ENCODE data around the gene RIPK4.
A peak's percentile ranks its signal among the peaks of the same experiment; 100 is the strongest.

The RIPK4 gene

DNA sequence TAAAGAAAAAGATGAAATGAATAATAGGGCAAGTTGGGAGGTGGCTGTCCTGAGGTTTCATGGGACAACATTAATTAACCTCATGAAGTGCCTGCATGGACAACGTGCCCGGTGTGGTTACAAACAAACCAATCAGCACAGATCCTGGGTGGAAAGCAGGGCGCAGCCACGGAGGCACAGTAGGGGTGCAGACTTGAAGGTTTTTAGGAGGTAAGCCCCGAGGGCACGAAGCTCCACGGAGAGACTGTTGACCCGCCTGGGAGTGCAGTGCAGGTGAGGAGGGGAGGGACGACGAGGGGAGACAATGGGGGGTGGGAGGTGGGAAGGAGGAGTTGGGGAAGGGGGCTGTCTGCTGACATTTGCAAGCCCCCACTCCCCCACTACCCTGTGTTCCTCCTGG lies 2.3 kb upstream of the RIPK4 start:
- no peaks in the 10 kb centered on the region for H3K9me3 ChIP-seq (ENCODE audit: control insufficient read depth, insufficient read depth, low read length)
- H3K4me3 ChIP-seq (ENCODE audit: low read depth, low read length) = peak overlapping the region; percentile 41
- no peaks in the 10 kb centered on the region for H3K36me3 ChIP-seq (ENCODE audit: control insufficient read depth, insufficient read depth, low read length)
- peaks cover 98% of the 10 kb centered on the region for H3K27me3 ChIP-seq (ENCODE audit: control insufficient read depth, insufficient read depth, low read length)
- H3K4me1 ChIP-seq (ENCODE audit: control insufficient read depth, insufficient read depth, low read length) = peaks cover 46% of the 10 kb centered on the region
- no peak overlapping the region for H3K27ac ChIP-seq (ENCODE audit: low read depth, low read length)
- H3K9ac ChIP-seq (ENCODE audit: low read depth, low read length) = no peak overlapping the region

DNA sequence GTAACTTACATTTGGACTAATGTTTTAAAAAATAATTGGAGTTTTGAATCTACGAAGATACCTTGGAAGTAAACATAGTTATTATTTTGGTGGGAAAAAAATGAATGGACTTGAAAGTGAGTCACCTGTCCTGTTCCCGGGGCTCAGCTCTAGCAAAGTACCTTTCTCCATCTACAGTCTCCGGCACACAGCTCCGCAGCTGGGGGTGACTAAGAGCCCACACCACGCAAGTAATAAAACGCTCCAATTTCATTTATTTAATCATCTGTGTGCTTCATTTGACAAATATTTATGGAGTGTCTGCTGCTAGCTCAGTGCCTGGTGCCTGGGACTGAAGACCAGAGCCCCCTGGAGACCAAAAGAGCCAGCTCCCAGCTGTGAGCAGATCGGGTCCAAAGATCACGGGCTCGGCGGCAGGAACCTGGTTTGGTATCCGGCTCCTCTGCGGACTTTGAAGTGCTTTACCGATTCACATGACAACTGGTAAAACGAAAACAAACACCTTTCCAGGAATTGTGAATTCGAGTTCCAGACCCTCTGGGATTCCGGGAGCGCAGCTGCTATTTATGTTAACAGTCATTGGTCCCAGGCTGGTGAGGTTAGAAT lies 1.7 kb upstream of the RIPK4 start:
- Histone ChIP-seq H3K36me3 (ENCODE audit: control insufficient read depth, insufficient read depth, low read length) (no peaks in the 10 kb centered on the region), H3K9ac (ENCODE audit: low read depth, low read length) (no peak overlapping the region), H3K4me3 (ENCODE audit: low read depth, low read length) (peak overlapping the region; percentile 41), H3K27ac (ENCODE audit: low read depth, low read length) (peak overlapping the region; percentile 31), H3K27me3 (ENCODE audit: control insufficient read depth, insufficient read depth, low read length) (peaks cover 99% of the 10 kb centered on the region), H3K9me3 (ENCODE audit: control insufficient read depth, insufficient read depth, low read length) (no peaks in the 10 kb centered on the region), H3K4me1 (ENCODE audit: control insufficient read depth, insufficient read depth, low read length) (peaks cover 52% of the 10 kb centered on the region)

DNA sequence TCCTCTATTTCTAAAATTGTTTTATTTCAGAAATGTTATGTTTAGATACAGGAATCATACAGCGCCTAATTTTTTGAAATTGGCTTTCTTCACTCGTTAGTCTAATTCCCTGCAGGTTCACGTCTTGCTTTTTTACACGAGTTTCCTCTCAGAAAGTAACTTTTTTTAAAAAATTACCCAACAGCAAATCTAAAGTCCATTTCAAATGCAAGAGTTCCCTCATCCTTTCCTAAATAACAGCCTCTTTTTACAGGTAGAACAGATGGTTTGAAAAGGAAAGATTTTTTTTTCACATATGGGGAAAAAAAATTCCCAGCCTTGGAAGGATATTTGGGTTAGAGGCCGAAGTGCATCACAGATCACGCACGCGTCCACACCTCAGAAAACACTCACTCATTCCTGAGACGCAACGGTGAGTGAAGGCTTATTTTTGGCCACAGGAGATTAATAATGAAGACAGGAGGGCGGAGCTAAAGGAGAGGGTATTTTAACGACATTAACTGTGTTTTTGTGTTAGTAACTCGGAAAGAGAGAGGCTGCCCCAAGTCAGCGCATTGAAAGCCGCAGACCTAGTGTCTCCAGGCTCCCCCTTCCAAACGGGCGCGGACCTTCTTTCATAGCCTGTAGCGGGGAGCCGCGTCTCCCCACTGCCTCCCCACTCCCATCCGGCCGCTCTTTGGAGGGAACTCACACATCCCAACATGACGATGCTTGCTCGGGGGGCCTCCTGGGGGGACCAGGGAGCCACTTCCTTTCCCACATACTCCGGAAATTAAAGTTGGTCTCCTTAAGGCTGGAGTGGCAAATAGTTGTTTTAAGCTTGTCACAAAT lies 969 bp upstream of the RIPK4 start:
- Histone ChIP-seq H3K9ac (ENCODE audit: low read depth, low read length) (no peak overlapping the region), H3K4me3 (ENCODE audit: low read depth, low read length) (peak overlapping the region; percentile 41), H3K27me3 (ENCODE audit: control insufficient read depth, insufficient read depth, low read length) (peaks cover 99% of the 10 kb centered on the region), H3K36me3 (ENCODE audit: control insufficient read depth, insufficient read depth, low read length) (no peaks in the 10 kb centered on the region), H3K27ac (ENCODE audit: low read depth, low read length) (peak overlapping the region; percentile 31), H3K4me1 (ENCODE audit: control insufficient read depth, insufficient read depth, low read length) (peaks cover 58% of the 10 kb centered on the region), H3K9me3 (ENCODE audit: control insufficient read depth, insufficient read depth, low read length) (no peaks in the 10 kb centered on the region)

DNA sequence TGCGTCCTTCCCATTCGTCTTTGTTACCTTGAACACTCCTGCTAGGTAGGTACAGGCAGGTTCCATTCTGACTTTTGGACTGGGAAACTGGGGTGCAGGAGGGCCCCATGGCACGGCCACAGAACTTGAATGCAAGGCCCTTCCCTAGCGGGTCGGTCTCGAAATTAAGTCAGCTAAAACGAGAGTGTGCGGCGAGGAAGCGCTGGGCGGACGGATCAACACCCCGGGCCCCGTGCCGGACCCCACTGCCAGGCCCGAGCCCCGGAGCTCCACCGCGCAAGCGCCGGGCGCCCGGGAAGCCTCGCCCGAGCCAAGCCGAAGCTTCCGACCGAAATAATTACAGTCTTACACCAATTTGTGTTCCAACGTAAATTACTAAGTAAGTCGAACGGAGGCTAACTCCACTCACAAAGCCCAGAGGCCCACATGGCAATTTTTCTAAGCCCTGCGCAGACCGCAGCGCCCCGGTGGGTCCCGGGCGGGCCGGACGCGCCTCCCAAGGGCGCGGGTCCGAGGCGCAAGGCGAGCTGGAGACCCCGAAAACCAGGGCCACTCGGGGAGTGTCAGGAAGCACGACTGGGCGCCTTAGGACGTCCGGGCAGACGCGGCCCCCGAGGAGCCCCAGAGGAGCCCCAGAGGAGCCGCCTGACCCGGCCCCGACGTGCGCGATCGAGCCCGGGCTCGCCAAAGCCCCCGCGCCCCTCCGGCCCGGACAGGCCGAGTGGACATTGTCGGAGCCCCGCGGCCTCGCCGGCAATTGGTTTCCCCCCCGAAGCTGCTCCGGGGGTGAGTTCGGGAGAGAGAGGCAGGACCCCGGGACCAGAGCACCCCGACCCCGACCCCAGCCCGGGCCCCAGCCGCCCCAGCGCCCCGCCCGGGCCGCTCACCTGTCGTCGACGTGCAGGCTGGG lies 624 bp downstream of the RIPK4 start:
- peaks cover 61% of the 10 kb centered on the region for H3K4me1 ChIP-seq (ENCODE audit: control insufficient read depth, insufficient read depth, low read length)
- H3K9ac ChIP-seq (ENCODE audit: low read depth, low read length) = no peak overlapping the region
- peak overlapping the region; percentile 62 for H3K4me3 ChIP-seq (ENCODE audit: low read depth, low read length)
- no peak overlapping the region for H3K27ac ChIP-seq (ENCODE audit: low read depth, low read length)
- peaks cover 96% of the 10 kb centered on the region for H3K27me3 ChIP-seq (ENCODE audit: control insufficient read depth, insufficient read depth, low read length)
- H3K36me3 ChIP-seq (ENCODE audit: control insufficient read depth, insufficient read depth, low read length) = no peaks in the 10 kb centered on the region
- H3K9me3 ChIP-seq (ENCODE audit: control insufficient read depth, insufficient read depth, low read length) = no peaks in the 10 kb centered on the region

DNA sequence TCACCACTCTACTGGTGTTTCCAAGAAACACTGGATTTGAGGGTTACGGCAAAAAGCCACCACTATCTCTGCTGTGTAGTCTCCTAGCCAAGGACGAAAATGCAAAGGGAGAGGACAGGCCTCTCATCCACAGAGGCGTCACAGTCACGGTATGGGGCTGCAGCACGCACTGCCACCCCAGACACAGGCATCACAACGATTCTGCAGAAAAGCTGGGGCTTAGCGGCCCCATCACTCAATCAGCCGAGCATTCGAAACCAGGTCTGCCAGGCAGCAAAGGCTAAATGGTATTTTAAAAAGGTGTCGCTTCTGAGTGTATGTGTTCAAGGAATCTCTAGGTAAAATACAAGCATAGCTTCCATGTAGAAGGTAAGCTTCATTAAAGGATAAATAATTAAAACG lies 1.4 kb downstream of the RIPK4 start:
- peaks cover 96% of the 10 kb centered on the region for H3K27me3 ChIP-seq (ENCODE audit: control insufficient read depth, insufficient read depth, low read length)
- H3K36me3 ChIP-seq (ENCODE audit: control insufficient read depth, insufficient read depth, low read length) = no peaks in the 10 kb centered on the region
- H3K9me3 ChIP-seq (ENCODE audit: control insufficient read depth, insufficient read depth, low read length) = no peaks in the 10 kb centered on the region
- peak overlapping the region; percentile 62; the same call in 1 of the 2 replicates for H3K4me3 ChIP-seq (ENCODE audit: low read depth, low read length)
- no peak overlapping the region for H3K9ac ChIP-seq (ENCODE audit: low read depth, low read length)
- H3K27ac ChIP-seq (ENCODE audit: low read depth, low read length) = no peak overlapping the region
- H3K4me1 ChIP-seq (ENCODE audit: control insufficient read depth, insufficient read depth, low read length) = peaks cover 69% of the 10 kb centered on the region

DNA sequence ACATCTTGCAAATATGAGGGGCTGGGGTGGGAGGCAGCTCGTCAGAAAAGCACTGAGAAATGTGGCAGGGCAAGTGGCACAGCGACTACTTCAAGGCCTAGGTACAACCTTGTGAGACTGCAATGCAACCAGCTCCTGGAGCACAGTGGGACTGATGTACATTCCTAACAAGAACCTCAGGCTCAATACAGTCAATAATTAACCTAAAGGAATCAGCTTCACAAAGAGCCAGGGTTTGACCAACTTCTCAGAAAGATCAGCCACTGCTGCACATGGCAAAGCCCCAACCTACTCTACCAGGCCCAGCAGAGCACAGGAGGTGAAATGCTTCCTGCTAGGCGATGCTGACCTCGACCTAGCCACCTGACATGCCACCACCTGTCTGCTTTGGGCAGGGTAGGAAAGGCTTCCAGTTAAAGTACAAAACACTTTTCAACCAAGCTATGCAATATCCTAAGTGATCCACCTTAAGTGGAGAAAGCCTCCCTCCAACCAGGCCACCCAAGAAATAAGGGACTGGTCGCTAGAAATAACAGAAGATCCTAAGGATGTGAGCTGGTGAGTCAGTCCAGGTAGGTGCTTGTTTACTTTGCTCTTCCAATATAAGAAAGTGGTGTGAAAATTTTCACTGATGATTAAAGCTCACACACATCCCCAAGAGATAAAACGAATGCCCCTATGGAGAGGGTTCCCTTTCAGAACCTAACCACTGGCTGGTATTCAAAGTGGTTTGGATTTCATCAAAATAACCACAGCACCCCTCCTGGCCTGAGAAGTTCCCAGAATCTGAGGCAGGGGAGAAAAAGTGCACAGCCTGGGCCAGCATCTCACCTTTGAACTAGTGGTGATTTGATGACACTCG lies 2.1 kb downstream of the RIPK4 start:
- H3K36me3 ChIP-seq (ENCODE audit: control insufficient read depth, insufficient read depth, low read length) = no peaks in the 10 kb centered on the region
- H3K9ac ChIP-seq (ENCODE audit: low read depth, low read length) = no peak overlapping the region
- no peak overlapping the region for H3K27ac ChIP-seq (ENCODE audit: low read depth, low read length)
- peaks cover 96% of the 10 kb centered on the region for H3K27me3 ChIP-seq (ENCODE audit: control insufficient read depth, insufficient read depth, low read length)
- no peaks in the 10 kb centered on the region for H3K9me3 ChIP-seq (ENCODE audit: control insufficient read depth, insufficient read depth, low read length)
- no peak overlapping the region for H3K4me3 ChIP-seq (ENCODE audit: low read depth, low read length)
- peaks cover 70% of the 10 kb centered on the region for H3K4me1 ChIP-seq (ENCODE audit: control insufficient read depth, insufficient read depth, low read length)

DNA sequence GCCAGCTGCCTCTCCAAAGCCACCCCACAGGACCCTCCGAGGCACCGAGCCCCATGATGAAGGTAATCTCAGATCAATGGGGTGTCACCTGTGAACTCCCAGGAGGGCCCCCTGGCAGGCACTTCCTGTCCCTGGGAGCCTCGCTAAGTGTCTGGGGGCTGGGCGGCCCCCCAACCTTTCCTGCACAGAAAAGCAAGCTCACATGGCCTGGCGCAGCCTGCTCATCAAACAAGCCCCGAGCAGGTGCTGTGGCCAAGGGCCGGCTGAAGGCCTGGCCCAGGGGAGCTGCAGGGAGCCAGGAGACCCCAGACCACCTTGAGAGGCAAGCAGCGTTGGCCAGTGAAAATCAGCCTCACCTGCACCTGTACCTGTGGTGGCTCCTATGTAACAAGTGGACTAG lies 2.9 kb downstream of the RIPK4 start:
- Histone ChIP-seq H3K36me3 (ENCODE audit: control insufficient read depth, insufficient read depth, low read length) (no peaks in the 10 kb centered on the region), H3K9me3 (ENCODE audit: control insufficient read depth, insufficient read depth, low read length) (no peaks in the 10 kb centered on the region), H3K4me3 (ENCODE audit: low read depth, low read length) (no peak overlapping the region), H3K9ac (ENCODE audit: low read depth, low read length) (no peak overlapping the region), H3K4me1 (ENCODE audit: control insufficient read depth, insufficient read depth, low read length) (peaks cover 64% of the 10 kb centered on the region), H3K27ac (ENCODE audit: low read depth, low read length) (no peak overlapping the region), H3K27me3 (ENCODE audit: control insufficient read depth, insufficient read depth, low read length) (peaks cover 96% of the 10 kb centered on the region)

DNA sequence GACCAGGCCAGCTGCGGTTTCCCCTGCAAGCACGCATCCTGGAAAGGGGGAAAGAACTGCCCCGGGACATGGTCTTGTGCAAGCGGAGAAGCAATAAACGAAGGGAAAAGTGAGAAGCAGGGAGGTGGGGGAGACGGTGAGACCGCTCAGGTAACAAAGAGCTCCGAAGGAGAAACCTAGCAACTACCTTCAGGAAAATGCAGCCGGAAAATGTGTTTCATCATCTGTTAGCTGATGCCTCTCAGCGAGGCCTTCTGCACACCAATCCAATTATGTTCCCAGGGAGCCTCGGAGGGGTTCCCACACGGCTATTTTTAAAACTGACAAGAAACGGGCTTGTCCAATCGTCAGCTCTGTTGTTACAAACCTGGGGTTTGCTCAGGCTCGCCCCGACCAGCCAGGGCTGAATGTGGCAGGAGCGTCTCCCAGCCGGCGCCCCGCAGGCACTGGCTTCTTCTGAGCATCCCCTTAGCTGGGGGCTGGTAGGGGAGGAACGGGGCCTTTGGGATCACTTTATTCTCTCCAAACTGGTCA lies 3.4 kb downstream of the RIPK4 start:
- Histone ChIP-seq H3K27me3 (ENCODE audit: control insufficient read depth, insufficient read depth, low read length) (peaks cover 95% of the 10 kb centered on the region), H3K9me3 (ENCODE audit: control insufficient read depth, insufficient read depth, low read length) (no peaks in the 10 kb centered on the region), H3K9ac (ENCODE audit: low read depth, low read length) (no peak overlapping the region), H3K4me1 (ENCODE audit: control insufficient read depth, insufficient read depth, low read length) (peaks cover 61% of the 10 kb centered on the region), H3K4me3 (ENCODE audit: low read depth, low read length) (peak overlapping the region; percentile 61), H3K36me3 (ENCODE audit: control insufficient read depth, insufficient read depth, low read length) (no peaks in the 10 kb centered on the region), H3K27ac (ENCODE audit: low read depth, low read length) (no peak overlapping the region)

DNA sequence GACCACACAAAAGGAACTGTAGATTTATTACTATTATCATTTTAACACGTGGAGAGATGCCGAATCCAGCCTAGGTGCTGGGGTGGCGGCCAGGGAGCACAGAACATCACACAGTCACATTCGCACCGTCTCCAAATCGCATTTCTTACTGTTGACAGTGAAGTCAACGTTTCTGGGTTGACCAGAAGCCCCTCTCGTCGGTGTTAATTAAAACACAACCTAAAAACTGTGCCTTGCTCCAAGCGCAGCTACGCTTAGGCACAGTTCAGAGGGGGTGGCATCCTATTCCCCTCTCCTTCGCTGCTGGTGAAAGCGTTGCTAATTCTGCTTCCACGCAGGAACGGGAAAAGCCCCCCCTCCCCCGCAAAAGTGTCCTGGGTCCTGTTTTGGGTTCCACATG lies 4.1 kb downstream of the RIPK4 start:
- Histone ChIP-seq H3K27ac (ENCODE audit: low read depth, low read length) (peak overlapping the region; percentile 65), H3K36me3 (ENCODE audit: control insufficient read depth, insufficient read depth, low read length) (no peaks in the 10 kb centered on the region), H3K9ac (ENCODE audit: low read depth, low read length) (no peak overlapping the region), H3K9me3 (ENCODE audit: control insufficient read depth, insufficient read depth, low read length) (no peaks in the 10 kb centered on the region), H3K4me1 (ENCODE audit: control insufficient read depth, insufficient read depth, low read length) (peaks cover 54% of the 10 kb centered on the region), H3K4me3 (ENCODE audit: low read depth, low read length) (peak overlapping the region; percentile 61), H3K27me3 (ENCODE audit: control insufficient read depth, insufficient read depth, low read length) (peaks cover 88% of the 10 kb centered on the region)
